Measurements from ENCODE around the gene ANK2.

DNA sequence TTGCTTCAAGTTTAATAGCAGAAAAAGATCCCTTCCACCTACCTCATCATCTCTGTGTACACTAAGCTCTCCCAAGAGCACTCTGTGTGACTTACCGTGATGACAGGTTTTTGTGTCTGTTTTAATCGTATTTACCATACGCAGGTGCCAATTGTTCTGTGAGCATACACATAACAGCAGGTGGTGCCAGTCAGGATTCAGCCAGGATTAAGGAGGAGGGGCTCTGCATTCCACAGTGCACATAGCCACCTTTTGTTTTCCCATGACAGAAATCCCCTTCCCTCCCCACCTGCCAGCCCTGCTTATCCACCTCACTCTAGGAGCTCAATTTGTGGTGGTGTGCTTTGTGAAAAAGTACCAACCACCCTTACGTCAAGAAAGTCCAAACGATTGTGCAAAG lies 14.8 kb downstream of the ANK2 start:
- TF ChIP-seq CTCF (IDR thresholded peaks at IDR 0.05 in 8 of 11, conservative IDR thresholded peaks at IDR 0.05 in 3 of 11) = no peak
- TF ChIP-seq POLR2A (IDR thresholded peaks at IDR 0.05) = no peak
- TF ChIP-seq POLR2AphosphoS5 (IDR thresholded peaks at IDR 0.05) = no peak
